DND-41 (cell line): ENCODE measurements around the gene SNX1.

Source experiments
- EZH2 ChIP-seq: IDR thresholded peaks from 3 replicates; pipeline ENCODE4 v1.6.1; 2012; ENCODE audit warnings: borderline replicate concordance, low read depth, mild to moderate bottlenecking, moderate library complexity, low read length, inconsistent platforms; ENCODE audit not compliant: severe bottlenecking
- TF ChIP-seq, protein P1 (sequence below): IDR thresholded peaks from 2 replicates; pipeline ENCODE4 v1.5.1; 2012; ENCODE audit warnings: borderline replicate concordance, low read length, moderate library complexity, mild to moderate bottlenecking; ENCODE audit not compliant: poor library complexity, severe bottlenecking; ENCODE audit errors: extremely low read depth

GRCh38 chr15:64131547-64131946 lies 35.8 kb downstream of the SNX1 start:
- no peak for TF ChIP-seq EZH2
- TF ChIP-seq, protein P1, sequence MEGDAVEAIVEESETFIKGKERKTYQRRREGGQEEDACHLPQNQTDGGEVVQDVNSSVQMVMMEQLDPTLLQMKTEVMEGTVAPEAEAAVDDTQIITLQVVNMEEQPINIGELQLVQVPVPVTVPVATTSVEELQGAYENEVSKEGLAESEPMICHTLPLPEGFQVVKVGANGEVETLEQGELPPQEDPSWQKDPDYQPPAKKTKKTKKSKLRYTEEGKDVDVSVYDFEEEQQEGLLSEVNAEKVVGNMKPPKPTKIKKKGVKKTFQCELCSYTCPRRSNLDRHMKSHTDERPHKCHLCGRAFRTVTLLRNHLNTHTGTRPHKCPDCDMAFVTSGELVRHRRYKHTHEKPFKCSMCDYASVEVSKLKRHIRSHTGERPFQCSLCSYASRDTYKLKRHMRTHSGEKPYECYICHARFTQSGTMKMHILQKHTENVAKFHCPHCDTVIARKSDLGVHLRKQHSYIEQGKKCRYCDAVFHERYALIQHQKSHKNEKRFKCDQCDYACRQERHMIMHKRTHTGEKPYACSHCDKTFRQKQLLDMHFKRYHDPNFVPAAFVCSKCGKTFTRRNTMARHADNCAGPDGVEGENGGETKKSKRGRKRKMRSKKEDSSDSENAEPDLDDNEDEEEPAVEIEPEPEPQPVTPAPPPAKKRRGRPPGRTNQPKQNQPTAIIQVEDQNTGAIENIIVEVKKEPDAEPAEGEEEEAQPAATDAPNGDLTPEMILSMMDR, result no peak
